ENCODE results near the gene DDX1. TPM values are rescaled to one million over a fixed set of nuclear protein-coding genes. Genes with fewer than 3 reads are reported as not detected.

The DDX1 gene
- total RNA-seq, 4 donors from 2014 or later = 58.3 to 90.5 (median 60.8) TPM

DNA sequence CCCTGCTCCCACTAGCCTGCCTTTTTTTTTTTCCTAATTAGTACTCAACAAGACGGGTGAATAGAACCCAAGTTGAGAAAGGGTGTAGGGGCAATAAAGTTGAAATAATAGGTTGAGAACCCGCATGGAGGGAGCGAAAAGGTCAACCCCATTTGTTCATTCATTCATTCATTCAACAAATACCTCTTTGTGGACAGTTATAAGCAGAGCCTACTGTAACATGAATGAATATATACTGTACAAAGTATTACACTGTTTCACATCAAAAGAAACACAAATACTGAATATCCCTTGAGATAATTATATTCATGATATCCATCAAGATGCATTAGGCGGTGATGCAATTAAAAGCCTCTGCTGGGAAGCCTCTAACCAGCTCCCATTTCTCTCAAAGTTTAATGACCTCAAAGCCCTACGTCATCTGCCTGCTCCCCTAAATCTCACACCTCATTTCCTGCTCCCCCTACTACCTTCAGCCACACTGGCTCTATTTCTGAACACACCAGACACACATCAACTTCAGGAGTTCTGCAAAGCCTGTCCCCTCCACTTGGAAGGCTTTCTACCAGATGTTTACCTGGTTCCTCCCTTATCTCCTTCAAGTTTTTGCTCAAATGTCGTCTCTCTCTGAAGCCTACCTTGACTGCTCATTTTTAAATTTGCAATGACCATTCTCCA lies 29.2 kb upstream of the DDX1 start:
- H3K4me3 ChIP-seq = peak overlapping the region in 1 of 4 donors; percentile 90
- no peak for DNase-seq (ENCODE audit: extremely low spot score)
- no peaks in the 10 kb centered on the region for H3K9me3 ChIP-seq
- no peaks in the 10 kb centered on the region for H3K27me3 ChIP-seq
- intact Hi-C loops (cut with DNase I) = no loop called here
- TF ChIP-seq POLR2AphosphoS5 (IDR thresholded peaks at IDR 0.05) = no peak
- no peak for TF ChIP-seq POLR2A (IDR thresholded peaks at IDR 0.05; ENCODE audit: low read depth)
- TF ChIP-seq, protein P1, sequence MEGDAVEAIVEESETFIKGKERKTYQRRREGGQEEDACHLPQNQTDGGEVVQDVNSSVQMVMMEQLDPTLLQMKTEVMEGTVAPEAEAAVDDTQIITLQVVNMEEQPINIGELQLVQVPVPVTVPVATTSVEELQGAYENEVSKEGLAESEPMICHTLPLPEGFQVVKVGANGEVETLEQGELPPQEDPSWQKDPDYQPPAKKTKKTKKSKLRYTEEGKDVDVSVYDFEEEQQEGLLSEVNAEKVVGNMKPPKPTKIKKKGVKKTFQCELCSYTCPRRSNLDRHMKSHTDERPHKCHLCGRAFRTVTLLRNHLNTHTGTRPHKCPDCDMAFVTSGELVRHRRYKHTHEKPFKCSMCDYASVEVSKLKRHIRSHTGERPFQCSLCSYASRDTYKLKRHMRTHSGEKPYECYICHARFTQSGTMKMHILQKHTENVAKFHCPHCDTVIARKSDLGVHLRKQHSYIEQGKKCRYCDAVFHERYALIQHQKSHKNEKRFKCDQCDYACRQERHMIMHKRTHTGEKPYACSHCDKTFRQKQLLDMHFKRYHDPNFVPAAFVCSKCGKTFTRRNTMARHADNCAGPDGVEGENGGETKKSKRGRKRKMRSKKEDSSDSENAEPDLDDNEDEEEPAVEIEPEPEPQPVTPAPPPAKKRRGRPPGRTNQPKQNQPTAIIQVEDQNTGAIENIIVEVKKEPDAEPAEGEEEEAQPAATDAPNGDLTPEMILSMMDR (IDR thresholded peaks at IDR 0.05) = no peak
- no peaks in the 10 kb centered on the region for H3K36me3 ChIP-seq
- peaks cover 17 to 40% (median 30%) of the 10 kb centered on the region in 4 donors for H3K4me1 ChIP-seq
- peak overlapping the region in 3 of 4 donors; percentile 78 to 85 (median 83) for H3K27ac ChIP-seq (replicated peaks in 1 of 4)
- WGBS = 81% methylated on average over 6 of the region's 6 CpGs

DNA sequence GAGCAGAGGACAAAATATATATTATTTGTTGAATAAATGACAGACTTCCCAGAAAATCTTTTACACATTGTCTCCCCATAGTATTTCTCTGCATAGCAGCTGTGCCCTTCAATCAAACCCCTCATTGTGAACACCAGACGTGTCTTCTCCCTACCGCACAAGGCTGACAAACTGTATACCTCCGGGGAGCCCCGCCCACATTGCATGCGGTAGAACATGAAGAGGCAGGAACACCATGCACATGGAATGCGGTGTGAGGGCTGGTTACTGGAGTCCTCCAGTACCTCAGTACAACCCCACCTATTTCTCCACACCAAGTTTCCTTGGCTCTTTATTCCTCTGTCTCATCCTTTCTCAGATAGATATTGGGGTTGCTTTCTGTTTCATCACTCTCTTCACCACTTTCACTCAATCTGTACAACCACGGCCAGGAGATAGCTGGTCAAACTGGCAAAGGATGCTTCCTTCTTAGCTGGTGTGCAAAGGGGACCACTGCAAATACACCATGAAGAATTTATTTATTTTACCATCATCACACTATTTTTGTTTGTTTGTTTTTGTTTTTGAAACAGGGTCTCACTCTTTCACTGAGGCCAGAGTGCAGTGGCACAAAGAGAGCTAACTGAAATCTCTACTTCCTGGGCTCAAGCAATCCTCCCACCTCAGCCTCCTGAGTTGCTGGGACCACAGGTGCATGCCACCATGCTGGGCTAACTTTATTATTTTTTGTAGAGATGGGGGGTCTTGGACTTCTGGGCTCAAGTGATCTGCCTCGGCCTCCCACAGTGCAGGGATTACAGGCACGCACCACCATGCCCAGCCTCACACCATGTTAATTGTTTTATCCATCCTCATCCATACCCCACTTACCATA lies 28.2 kb upstream of the DDX1 start:
- Histone ChIP-seq H3K27ac (replicated peaks in 1 of 4) (no peak overlapping the region), H3K27me3 (no peaks in the 10 kb centered on the region), H3K9me3 (no peaks in the 10 kb centered on the region), H3K4me1 (peaks cover 14 to 32% (median 27%) of the 10 kb centered on the region in 4 donors), H3K4me3 (no peak overlapping the region), H3K36me3 (no peaks in the 10 kb centered on the region)
- intact Hi-C loops (cut with DNase I) = no loop called here
- WGBS = 89% methylated on average over 9 of the region's 9 CpGs
- TF ChIP-seq POLR2AphosphoS5 (IDR thresholded peaks at IDR 0.05) = no peak
- no peak for TF ChIP-seq POLR2A (IDR thresholded peaks at IDR 0.05; ENCODE audit: low read depth)
- TF ChIP-seq EP300 (IDR thresholded peaks at IDR 0.05) = no peak
- TF ChIP-seq, protein P1 (IDR thresholded peaks at IDR 0.05) = no peak
- no peak for DNase-seq (ENCODE audit: extremely low spot score)

DNA sequence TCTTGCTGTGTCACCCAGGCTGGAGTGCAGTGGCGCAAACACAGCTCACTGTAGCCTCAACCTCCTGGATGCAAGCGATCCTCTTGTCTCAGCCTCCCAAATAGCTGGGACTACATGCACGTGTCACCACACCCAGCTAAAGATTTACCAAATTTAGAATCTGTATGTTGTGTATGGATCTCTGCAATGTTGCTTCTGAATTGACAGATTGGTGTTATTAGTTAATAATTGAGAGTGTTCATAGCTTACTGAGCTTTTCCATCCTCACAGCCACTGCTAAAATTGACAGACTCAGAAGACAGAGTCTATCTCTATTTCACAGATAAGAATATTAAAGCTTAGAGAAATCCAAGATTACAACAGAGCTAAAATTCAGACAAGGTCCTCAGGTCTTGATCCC lies 26.3 kb upstream of the DDX1 start:
- intact Hi-C loops (cut with DNase I) = no loop called here
- Histone ChIP-seq H3K27ac (replicated peaks in 1 of 4) (no peak overlapping the region), H3K9me3 (no peaks in the 10 kb centered on the region), H3K4me3 (no peak overlapping the region), H3K4me1 (peaks cover 0 to 12% (median 8%) of the 10 kb centered on the region in 4 donors), H3K27me3 (no peaks in the 10 kb centered on the region), H3K36me3 (no peaks in the 10 kb centered on the region)
- WGBS = 81% methylated on average over 3 of the region's 3 CpGs
- TF ChIP-seq POLR2A (IDR thresholded peaks at IDR 0.05; ENCODE audit: low read depth) = no peak
- TF ChIP-seq, protein P1 (IDR thresholded peaks at IDR 0.05) = no peak
- no peak for TF ChIP-seq POLR2AphosphoS5 (IDR thresholded peaks at IDR 0.05)
- no peak for TF ChIP-seq EP300 (IDR thresholded peaks at IDR 0.05)
- no peak for DNase-seq (ENCODE audit: extremely low spot score)

DNA sequence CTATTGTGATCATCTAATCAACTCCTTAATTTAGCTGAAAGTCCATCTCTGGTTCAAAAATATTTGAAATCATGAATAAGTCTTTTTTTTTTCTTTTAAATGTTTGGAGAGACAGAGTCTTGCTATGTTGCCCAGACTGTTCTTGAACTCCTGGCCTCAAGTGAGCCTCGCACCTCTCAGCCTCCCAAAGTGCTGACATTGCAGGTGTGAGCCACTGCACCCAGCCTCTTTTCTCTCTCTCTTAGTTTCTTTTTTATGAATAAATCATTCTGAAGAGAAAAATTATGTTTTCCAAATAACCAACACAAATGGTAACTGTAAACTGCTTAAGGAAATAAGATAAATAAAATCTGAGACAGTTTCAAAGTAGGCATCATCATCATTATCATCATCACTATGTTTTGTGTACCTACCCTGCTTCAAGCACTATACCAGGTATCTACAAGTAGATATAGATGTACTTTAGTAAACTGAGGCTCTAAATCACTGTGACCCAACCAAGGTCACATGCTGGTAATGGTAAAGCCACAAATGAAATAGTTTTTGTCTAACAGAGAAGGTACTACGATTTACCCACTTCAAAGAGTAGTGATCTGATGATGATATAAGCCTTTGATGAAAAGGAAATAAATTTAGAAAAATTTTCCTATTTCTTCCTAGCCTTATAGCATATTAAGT lies 25.5 kb upstream of the DDX1 start:
- 43% methylated on average over 2 of the region's 2 CpGs for WGBS
- Histone ChIP-seq H3K36me3 (no peaks in the 10 kb centered on the region), H3K4me3 (no peak overlapping the region), H3K4me1 (peaks cover 0 to 9% (median 7%) of the 10 kb centered on the region in 4 donors), H3K9me3 (no peaks in the 10 kb centered on the region), H3K27ac (replicated peaks in 1 of 4) (no peak overlapping the region), H3K27me3 (no peaks in the 10 kb centered on the region)
- TF ChIP-seq EP300 (IDR thresholded peaks at IDR 0.05) (no peak), POLR2A (IDR thresholded peaks at IDR 0.05; ENCODE audit: low read depth) (no peak), POLR2AphosphoS5 (IDR thresholded peaks at IDR 0.05) (no peak)
- TF ChIP-seq, protein P1 (IDR thresholded peaks at IDR 0.05) = no peak
- intact Hi-C loops (cut with DNase I) = no loop called here
- DNase-seq (ENCODE audit: extremely low spot score) = no peak

All from esophagus muscularis mucosa (tissue), 4 donors.